ENCODE measurements around the gene SNF8.

The SNF8 gene

DNA sequence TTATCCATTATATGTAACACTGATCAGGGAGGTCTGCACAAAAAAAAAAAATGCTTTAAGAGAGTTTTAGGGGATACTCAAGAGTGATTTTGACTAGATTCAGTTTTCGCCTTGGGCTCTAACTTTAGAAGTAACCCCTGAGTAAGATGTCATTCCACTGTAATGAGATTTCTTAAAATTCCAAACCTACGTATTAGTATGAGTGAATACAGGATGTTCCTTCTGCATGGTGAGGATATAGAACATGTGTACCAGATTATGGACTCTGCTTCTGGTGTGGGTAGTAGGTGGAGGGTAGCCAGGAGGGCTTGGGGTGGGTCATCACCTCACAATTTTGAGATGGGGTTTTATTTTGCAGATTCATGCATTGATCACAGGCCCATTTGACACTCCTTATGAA is 32.2 kb downstream of the SNF8 start:
- peaks cover 19% of the 10 kb centered on the region for H3K36me3 Mint-ChIP-seq
- no peak overlapping the region for H3K27ac Mint-ChIP-seq
- no peak overlapping the region for H3K4me3 Mint-ChIP-seq
- ATAC-seq (ENCODE audit: low read depth), result no peak
- peaks cover 62% of the 10 kb centered on the region for H3K4me1 Mint-ChIP-seq
- no peak for DNase-seq (ENCODE audit: low spot score in 2 of 2)
- H3K27me3 Mint-ChIP-seq, result no peaks in the 10 kb centered on the region
- no peaks in the 10 kb centered on the region for H3K9me3 Mint-ChIP-seq

DNA sequence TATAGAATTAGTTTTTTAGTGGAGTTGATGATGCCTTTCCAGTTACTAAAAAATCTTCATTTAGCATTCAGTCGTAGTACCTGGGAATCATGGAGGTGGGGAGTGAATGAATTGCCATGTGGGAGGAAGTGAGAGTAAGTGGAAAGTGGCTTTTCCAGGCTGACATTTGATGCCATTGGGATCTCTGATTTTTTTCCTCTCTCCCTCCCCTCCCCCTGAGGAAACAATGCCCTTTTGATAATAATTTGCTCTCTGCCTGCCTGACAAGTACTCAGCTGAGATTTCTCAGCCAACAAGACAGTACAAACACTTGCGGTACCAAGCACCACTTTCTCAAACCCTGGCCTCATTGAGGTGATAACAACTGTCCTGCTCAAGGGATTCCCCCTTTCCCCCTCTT is 34.3 kb downstream of the SNF8 start:
- no peak for DNase-seq (ENCODE audit: low spot score in 2 of 2)
- Mint-ChIP-seq H3K27ac (peak overlapping the region; percentile 94), H3K4me3 (peak overlapping the region; percentile 65), H3K36me3 (peaks cover 17% of the 10 kb centered on the region), H3K27me3 (no peaks in the 10 kb centered on the region), H3K4me1 (peaks cover 56% of the 10 kb centered on the region), H3K9me3 (no peaks in the 10 kb centered on the region)
- ATAC-seq (ENCODE audit: low read depth), result no peak

DNA sequence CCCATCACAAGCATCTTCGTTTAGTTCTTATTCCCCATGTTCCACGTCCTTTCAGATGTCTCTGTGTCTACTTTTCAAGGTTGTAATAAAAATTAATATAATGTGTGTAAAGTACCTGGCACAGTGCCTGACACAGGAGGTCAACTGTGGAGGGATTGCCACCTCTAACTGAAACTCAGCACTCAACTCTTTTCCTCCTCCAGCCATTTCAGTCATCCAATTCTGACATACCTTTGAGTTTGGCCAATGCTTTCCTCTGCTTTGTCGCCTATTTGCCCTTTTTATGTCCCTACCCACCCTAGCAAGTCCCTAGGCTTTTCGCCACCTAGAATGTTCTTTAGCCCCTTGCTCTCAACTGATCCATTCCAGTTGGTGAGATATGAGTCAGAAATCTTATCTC is 34.9 kb downstream of the SNF8 start:
- H3K27ac Mint-ChIP-seq, result peak overlapping the region; percentile 94
- H3K4me3 Mint-ChIP-seq, result peak overlapping the region; percentile 98
- no peaks in the 10 kb centered on the region for H3K9me3 Mint-ChIP-seq
- peaks cover 17% of the 10 kb centered on the region for H3K36me3 Mint-ChIP-seq
- DNase-seq (ENCODE audit: low spot score in 2 of 2) (no peak), ATAC-seq (ENCODE audit: low read depth) (no peak)
- H3K4me1 Mint-ChIP-seq, result peaks cover 50% of the 10 kb centered on the region
- H3K27me3 Mint-ChIP-seq, result no peaks in the 10 kb centered on the region

DNA sequence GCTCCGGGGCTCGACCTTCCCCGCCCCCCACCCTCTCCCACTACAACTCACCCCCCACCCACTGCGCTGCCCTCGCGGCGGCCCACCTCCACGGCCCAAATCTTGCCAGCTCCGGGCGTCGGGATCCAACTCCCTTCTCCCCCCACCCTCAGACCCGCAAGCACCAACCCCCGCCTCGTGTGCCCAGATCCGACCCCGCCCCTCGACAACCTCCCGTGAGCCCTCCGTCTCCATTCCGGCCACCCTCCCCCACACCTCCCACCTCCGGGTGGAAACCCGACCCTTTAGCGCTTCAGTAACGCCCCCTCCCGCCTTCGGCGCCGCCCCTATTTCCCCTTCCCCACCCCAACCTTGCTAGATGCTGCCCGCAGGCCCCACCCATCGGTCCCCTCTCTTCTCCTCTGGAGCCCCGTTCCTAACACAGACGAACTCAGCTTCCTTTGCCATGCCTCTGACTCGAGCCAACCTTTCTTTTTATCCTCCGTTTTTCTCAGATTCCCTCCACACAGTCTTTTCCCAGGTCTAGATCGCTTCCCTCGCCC is 35.7 kb downstream of the SNF8 start:
- peak; percentile 35 for ATAC-seq (ENCODE audit: low read depth)
- Mint-ChIP-seq H3K9me3 (no peaks in the 10 kb centered on the region), H3K4me1 (peaks cover 44% of the 10 kb centered on the region), H3K36me3 (peaks cover 11% of the 10 kb centered on the region), H3K27me3 (no peaks in the 10 kb centered on the region), H3K27ac (peak overlapping the region; percentile 94), H3K4me3 (peak overlapping the region; percentile 98)
- peak; percentile 49 to 51 for DNase-seq (ENCODE audit: low spot score in 2 of 2)

DNA sequence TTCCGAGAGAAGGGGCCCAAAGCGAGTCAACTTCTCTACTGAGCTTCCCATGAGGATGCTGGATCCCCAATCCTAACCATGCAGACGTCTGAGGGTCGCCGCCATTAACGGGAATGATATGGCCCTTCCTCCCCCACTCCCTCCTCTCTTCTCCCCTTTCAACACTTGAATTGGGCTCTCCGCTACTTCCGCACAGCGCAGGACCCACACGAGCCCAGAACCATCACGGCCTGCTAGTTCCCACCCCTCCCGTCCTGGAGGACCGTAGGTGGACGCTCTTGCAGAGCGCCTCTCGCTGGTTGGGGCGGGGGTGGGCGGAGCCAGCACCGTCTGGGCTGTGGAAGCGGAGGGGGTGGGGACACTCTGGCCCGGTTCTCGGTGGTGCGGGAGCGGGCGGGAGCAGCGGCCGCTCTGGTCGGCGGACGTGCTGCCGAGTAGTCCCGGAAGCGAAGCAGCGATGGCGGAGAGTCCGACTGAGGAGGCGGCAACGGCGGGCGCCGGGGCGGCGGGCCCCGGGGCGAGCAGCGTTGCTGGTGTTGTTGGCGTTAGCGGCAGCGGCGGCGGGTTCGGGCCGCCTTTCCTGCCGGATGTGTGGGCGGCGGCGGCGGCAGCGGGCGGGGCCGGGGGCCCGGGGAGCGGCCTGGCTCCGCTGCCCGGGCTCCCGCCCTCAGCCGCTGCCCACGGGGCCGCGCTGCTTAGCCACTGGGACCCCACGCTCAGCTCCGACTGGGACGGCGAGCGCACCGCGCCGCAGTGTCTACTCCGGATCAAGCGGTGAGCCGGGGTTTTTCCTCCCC is 36.4 kb downstream of the SNF8 start, which contains the start of gene UBE2Z:
TSS of gene UBE2Z (plus strand) at position 361 of the 797 bp plus-strand sequence. CDS start at position 458, 97 bp downstream.
- DNase-seq (ENCODE audit: low spot score in 2 of 2) (peak; percentile 81 to 88), ATAC-seq (ENCODE audit: low read depth) (peak; percentile 90)
- H3K9me3 Mint-ChIP-seq, result no peaks in the 10 kb centered on the region
- no peaks in the 10 kb centered on the region for H3K27me3 Mint-ChIP-seq
- peaks cover 10% of the 10 kb centered on the region for H3K36me3 Mint-ChIP-seq
- peak within 1 kb of the TSS; percentile 98 for H3K4me3 Mint-ChIP-seq
- H3K4me1 Mint-ChIP-seq, result peaks cover 40% of the 10 kb centered on the region
- peak within 1 kb of the TSS; percentile 94 for H3K27ac Mint-ChIP-seq

DNA sequence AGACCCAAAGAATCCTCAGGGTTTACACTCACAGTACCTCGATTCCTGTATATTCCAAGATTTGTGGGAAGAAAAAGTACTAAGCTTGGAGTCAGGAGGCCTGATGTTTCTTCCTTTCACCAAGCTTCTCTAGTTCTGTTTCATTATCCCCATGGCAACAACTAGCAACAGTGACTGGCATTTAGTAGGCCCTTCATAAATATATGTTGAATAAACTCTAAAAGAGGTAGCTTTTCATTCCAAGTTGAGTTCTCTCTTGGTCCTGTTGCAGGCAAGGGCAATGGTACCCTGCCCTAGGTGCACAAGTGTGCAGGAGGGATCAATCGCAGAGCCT is 37.0 kb downstream of the SNF8 start:
- peak overlapping the region; percentile 94 for H3K4me3 Mint-ChIP-seq
- H3K27ac Mint-ChIP-seq, result peak overlapping the region; percentile 94
- DNase-seq (ENCODE audit: low spot score in 2 of 2), result no peak
- H3K4me1 Mint-ChIP-seq, result peaks cover 37% of the 10 kb centered on the region
- ATAC-seq (ENCODE audit: low read depth), result no peak
- H3K27me3 Mint-ChIP-seq, result no peaks in the 10 kb centered on the region
- no peaks in the 10 kb centered on the region for H3K9me3 Mint-ChIP-seq
- peaks cover 6% of the 10 kb centered on the region for H3K36me3 Mint-ChIP-seq

DNA sequence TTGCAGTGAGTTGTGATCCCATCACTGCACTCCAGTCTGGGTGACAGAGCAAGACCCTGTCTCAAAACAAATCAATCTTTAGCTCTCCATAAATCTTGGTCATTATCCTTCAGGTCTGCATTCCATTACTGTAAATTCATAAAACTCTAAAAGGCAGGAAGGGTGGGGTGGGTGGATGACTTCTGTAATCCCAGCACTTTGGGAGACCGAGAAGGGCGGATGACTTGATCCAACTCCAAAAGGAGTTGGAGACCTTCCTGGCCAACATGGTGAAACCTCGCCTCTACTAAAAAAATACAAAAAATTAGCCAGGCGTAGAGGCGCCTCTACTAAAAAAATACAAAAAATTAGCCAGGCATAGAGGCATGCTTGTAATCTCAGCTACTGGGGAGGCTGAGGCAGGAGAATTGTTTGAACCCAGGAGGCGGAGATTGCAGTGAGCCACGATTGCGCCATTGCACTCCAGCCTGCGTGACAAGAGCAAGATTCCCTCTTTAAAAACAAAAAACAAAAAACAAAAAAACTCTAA is 38.6 kb downstream of the SNF8 start:
- DNase-seq (ENCODE audit: low spot score in 2 of 2), result no peak
- peaks cover 24% of the 10 kb centered on the region for H3K4me1 Mint-ChIP-seq
- no peak overlapping the region for H3K4me3 Mint-ChIP-seq
- no peak for ATAC-seq (ENCODE audit: low read depth)
- no peaks in the 10 kb centered on the region for H3K27me3 Mint-ChIP-seq
- no peaks in the 10 kb centered on the region for H3K36me3 Mint-ChIP-seq
- no peak overlapping the region for H3K27ac Mint-ChIP-seq
- H3K9me3 Mint-ChIP-seq, result no peaks in the 10 kb centered on the region

DNA sequence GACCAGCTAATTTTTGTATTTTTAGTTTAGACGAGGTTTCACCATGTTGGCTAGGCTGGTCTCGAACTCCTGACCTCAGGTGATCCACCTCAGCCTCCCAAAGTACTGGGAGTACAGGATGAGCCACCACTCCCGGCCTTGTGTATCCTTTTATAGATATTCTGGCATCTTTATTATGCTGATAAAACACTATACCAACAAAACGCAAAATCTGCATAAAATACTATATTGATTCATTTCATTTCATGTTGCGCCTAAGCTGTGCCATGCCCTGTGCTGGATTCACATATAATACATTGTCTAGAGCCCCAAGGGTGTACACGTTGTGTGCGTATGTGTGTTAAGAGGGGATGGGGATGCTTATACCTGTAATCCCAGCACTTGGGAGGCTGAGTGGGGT is 40.2 kb downstream of the SNF8 start:
- Mint-ChIP-seq H3K36me3 (no peaks in the 10 kb centered on the region), H3K4me3 (no peak overlapping the region)

DNA sequence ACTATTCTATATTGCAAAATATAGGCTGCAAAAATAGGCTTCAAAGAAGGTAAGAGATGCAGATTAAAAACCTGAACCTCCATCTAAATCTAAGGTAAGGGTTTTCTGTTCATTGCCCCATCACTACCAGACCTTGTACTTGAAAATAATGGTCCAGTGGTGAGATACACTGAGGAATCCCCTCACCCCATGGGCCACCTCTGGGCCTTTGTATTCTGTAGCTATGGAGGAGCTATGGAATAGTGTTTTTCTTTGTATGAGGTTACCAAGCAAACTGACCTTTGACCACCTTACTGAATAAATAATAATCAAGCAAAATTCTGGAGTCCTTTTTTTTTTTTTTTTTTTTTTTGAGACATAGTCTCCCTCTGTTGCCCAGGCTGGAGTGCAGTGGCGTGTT is 41.2 kb downstream of the SNF8 start:
- no peak for DNase-seq (ENCODE audit: low spot score in 2 of 2)
- no peaks in the 10 kb centered on the region for H3K36me3 Mint-ChIP-seq
- H3K27me3 Mint-ChIP-seq, result no peaks in the 10 kb centered on the region
- no peaks in the 10 kb centered on the region for H3K9me3 Mint-ChIP-seq
- H3K4me3 Mint-ChIP-seq, result no peak overlapping the region
- H3K4me1 Mint-ChIP-seq, result peaks cover 4% of the 10 kb centered on the region
- H3K27ac Mint-ChIP-seq, result no peak overlapping the region
- ATAC-seq (ENCODE audit: low read depth), result no peak

More for the DNA sequence above, 40.2 kb downstream of the SNF8 start:
- Mint-ChIP-seq H3K9me3 (no peaks in the 10 kb centered on the region), H3K27me3 (no peaks in the 10 kb centered on the region), H3K27ac (no peak overlapping the region), H3K4me1 (peaks cover 9% of the 10 kb centered on the region)
- DNase-seq (ENCODE audit: low spot score in 2 of 2) (no peak), ATAC-seq (ENCODE audit: low read depth) (no peak)

DNA sequence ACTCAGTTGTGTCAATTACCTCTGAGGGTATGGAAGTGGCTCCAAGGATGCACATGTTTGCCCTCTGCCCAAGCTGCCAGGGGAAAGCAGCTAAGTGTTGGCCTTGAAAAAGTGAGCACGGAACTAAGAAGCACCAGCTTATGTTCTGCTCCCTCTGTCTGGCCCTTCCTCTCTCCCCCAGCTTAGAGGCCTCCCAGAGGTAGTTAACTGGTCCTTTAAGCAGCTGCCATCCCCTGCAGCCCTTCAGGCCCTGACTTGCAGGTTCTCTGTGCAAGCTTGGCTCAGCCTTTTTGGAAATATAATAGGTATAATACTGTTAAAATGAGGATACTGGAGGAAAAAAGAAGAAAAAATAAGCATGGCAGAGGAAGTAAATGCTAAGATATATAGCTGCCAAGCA is 43.4 kb downstream of the SNF8 start:
- no peak for ATAC-seq (ENCODE audit: low read depth)
- Mint-ChIP-seq H3K27ac (no peak overlapping the region), H3K4me1 (no peaks in the 10 kb centered on the region), H3K36me3 (peaks cover 3% of the 10 kb centered on the region), H3K9me3 (no peaks in the 10 kb centered on the region), H3K27me3 (no peaks in the 10 kb centered on the region), H3K4me3 (no peak overlapping the region)
- no peak for DNase-seq (ENCODE audit: low spot score in 2 of 2)

DNA sequence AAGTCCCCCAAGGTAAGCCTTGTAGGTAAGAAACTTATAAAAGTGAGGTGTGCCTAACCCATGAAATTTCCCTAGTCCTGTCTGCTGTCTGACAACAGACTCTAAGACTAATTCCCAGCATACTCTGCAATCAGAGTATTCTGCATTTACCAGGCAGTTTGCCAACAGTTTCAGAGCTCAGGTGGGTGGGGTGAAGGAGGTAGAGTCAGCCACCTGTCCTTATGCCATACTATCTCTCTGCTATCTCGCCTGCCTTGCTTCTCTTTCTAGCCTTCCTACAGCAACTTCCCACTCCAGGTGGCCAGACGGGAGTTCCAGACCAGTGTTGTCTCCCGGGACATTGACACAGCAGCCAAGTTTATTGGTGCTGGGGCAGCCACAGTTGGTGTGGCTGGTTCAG is 49.8 kb downstream of the SNF8 start:
- Mint-ChIP-seq H3K36me3 (peaks cover 12% of the 10 kb centered on the region), H3K9me3 (no peaks in the 10 kb centered on the region), H3K4me3 (no peak overlapping the region), H3K27me3 (no peaks in the 10 kb centered on the region), H3K27ac (no peak overlapping the region), H3K4me1 (peaks cover 10% of the 10 kb centered on the region)
- ATAC-seq (ENCODE audit: low read depth) (no peak), DNase-seq (ENCODE audit: low spot score in 2 of 2) (no peak)

DNA sequence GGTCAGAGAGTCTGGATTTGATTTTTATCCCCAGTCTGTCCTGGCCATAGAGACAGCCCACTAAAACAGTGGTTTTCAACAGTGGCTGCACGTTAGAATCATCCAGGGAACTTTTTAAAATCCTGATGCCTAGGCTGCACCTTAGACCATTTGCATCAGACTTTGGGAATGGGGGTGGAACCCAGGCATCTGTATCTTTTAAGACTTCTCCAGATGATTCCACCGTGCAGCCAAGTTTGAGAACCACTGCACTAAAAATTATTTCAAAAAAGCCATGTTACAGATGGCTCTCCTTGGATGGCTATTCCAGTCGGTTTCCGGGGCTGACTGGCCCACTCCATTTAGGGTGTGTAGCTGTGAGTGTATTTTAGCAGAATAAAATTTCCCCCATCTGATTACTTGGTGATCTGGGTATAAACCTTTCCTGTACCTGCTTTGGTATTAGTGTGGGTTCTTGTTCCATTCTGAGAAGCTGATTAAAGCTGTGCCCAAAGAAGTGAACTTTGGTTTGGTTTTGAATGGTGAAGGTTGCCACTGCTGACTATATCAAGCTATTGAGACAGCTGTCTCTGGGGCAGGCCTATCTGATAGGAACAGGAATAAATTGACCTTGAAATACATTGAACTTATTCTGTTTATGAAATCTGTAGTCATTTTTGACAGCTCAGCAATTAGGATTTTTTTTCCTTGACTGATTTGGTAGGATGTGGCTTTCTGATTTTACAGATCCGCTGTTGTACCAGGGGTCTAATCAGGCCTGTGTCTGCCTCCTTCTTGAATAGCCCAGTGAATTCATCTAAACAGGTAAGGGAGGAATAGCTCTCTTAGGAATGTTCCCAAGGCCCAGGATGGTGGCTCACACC is 50.8 kb downstream of the SNF8 start:
- peak overlapping the region; percentile 91 for H3K4me3 Mint-ChIP-seq
- DNase-seq (ENCODE audit: low spot score in 2 of 2), result no peak

DNA sequence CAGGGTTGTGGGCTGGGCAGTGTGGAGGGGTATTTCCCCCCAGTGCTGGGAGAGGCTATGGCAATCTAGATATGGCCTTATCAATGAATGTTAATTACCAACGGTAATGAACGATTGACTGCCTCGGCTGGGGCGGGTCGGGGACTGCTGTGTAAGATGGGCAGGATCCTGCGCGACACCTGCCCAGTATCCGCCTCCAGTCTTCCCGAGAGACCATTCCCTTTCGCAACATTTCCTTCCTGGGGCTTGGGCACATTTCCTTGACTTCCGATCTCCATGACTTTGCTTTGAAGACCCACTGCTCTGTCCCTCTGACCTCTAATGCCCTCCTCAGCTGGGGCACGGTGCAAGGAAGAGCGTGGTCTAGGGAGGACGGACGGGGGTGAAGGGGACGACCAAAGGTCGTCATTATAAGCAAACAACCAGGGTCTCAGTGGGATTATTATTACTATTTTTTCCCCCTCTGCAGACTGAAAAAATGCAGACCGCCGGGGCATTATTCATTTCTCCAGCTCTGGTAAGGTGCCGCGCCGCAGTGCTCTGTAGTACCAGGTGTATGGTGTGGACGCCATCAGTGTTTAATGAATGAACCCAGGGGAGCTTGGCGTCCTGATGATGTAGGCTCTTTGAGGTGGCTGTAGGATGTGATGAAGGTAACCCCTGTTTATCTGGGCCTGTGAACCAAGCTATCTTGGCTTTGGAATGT is 51.5 kb downstream of the SNF8 start:
- ATAC-seq (ENCODE audit: low read depth), result no peak
- peak in 1 of 2 donors; percentile 14 for DNase-seq (ENCODE audit: low spot score in 2 of 2)
- H3K36me3 Mint-ChIP-seq, result peaks cover 12% of the 10 kb centered on the region
- no peaks in the 10 kb centered on the region for H3K9me3 Mint-ChIP-seq
- peak overlapping the region; percentile 93 for H3K27ac Mint-ChIP-seq
- peaks cover 10% of the 10 kb centered on the region for H3K4me1 Mint-ChIP-seq
- peak overlapping the region; percentile 91 for H3K4me3 Mint-ChIP-seq
- no peaks in the 10 kb centered on the region for H3K27me3 Mint-ChIP-seq

More for the DNA sequence above, 50.8 kb downstream of the SNF8 start:
- no peaks in the 10 kb centered on the region for H3K9me3 Mint-ChIP-seq
- peaks cover 10% of the 10 kb centered on the region for H3K4me1 Mint-ChIP-seq
- no peak for ATAC-seq (ENCODE audit: low read depth)
- H3K27ac Mint-ChIP-seq, result peak overlapping the region; percentile 93
- H3K36me3 Mint-ChIP-seq, result peaks cover 12% of the 10 kb centered on the region
- H3K27me3 Mint-ChIP-seq, result no peaks in the 10 kb centered on the region

All from memory B cell (primary cell).